Esophagus squamous epithelium (tissue), 4 donors: Measurements from ENCODE around the gene MATN1.

Experiments
- CTCF ChIP-seq, 6 experiments: fragments of 450-650 bp in 4 of 6; fragments of 200-600 bp in 2 of 6; sonication (generic) in 2 of 6; IDR thresholded peaks; one replicate each; pipeline ENCODE4 v1.5.1; 2016 to 2019; ENCODE audit warnings: antibody characterized with exemption in 6 of 6, mild to moderate bottlenecking in 4 of 6, moderate library complexity in 4 of 6
- POLR2A ChIP-seq, 4 donors: fragments of 450-650 bp; IDR thresholded peaks; one replicate each; pipeline ENCODE4 v1.6.1; 2017; ENCODE audit warnings: antibody characterized with exemption in 4 of 4, mild to moderate bottlenecking in 4 of 4, moderate library complexity in 3 of 4

- TF ChIP-seq CTCF (IDR thresholded peaks at IDR 0.05) = no peak
- no peak for TF ChIP-seq POLR2A (IDR thresholded peaks at IDR 0.05)
Observed at GRCh38 chr1:30698401-30698981, 24.9 kb downstream of the MATN1 start.
